DOHH2 (cell line): ENCODE results near the gene MRTFA.

Experiments
- H3F3A ChIP-seq: fragments of 200-600 bp; sonication (generic), shearing (Covaris generic); 2 replicates; pipeline ENCODE4 v1.6.0; 2016; ENCODE audit warnings: antibody characterized with exemption, mild to moderate bottlenecking; ENCODE audit not compliant: control insufficient read depth, insufficient read depth
- H3K27ac ChIP-seq: fragments of 200-600 bp; sonication (generic); 2 replicates; pipeline ENCODE4 v1.5.1; 2014; ENCODE audit warnings: low read depth, mild to moderate bottlenecking, low read length, moderate library complexity
- H3K27me3 ChIP-seq: fragments of 200-600 bp; sonication (generic); 2 replicates; pipeline ENCODE4 v1.6.1; 2014; ENCODE audit warnings: mild to moderate bottlenecking, low read length, mixed read lengths; ENCODE audit not compliant: control insufficient read depth
- H3K36me3 ChIP-seq: fragments of 200-600 bp; sonication (generic); 2 replicates; pipeline ENCODE4 v1.6.1; 2014; ENCODE audit warnings: mild to moderate bottlenecking, low read length, moderate library complexity, mixed read lengths; ENCODE audit not compliant: control insufficient read depth
- H3K4me1 ChIP-seq: fragments of 200-600 bp; sonication (generic); 2 replicates; pipeline ENCODE4 v1.6.1; 2014; ENCODE audit warnings: mild to moderate bottlenecking, low read length, mixed read lengths; ENCODE audit not compliant: control insufficient read depth
- H3K4me2 ChIP-seq: fragments of 200-600 bp; sonication (generic); 2 replicates; pipeline ENCODE4 v1.6.0; 2014; ENCODE audit warnings: mild to moderate bottlenecking, low read length, moderate library complexity
- H3K4me3 ChIP-seq: fragments of 200-600 bp; sonication (generic); 2 replicates; pipeline ENCODE4 v1.5.1; 2014; ENCODE audit warnings: mild to moderate bottlenecking, low read length, mixed read lengths
- H3K79me2 ChIP-seq: fragments of 200-600 bp; sonication (generic); 2 replicates; pipeline ENCODE4 v1.6.1; 2014; ENCODE audit warnings: mild to moderate bottlenecking, low read length, mixed read lengths; ENCODE audit not compliant: control insufficient read depth
- H3K9me2 ChIP-seq: fragments of 200-600 bp; sonication (generic); replicated peaks from 2 replicates; pipeline ENCODE4 v1.6.1; 2014; ENCODE audit warnings: mild to moderate bottlenecking, low read length, mixed read lengths; ENCODE audit not compliant: control insufficient read depth
- H3K9me3 ChIP-seq: fragments of 200-600 bp; sonication (generic); 2 replicates; pipeline ENCODE4 v1.6.1; 2014; ENCODE audit warnings: antibody characterized with exemption, low read length, mixed read lengths; ENCODE audit not compliant: control insufficient read depth, insufficient read depth
- H4K20me1 ChIP-seq: fragments of 200-600 bp; sonication (generic); 2 replicates; pipeline ENCODE4 v1.6.0; 2014; ENCODE audit warnings: low read depth, mild to moderate bottlenecking, antibody characterized with exemption, low read length, moderate library complexity; ENCODE audit not compliant: control insufficient read depth, insufficient read depth
- CTCF ChIP-seq: fragments of 200-600 bp; sonication (generic); IDR thresholded peaks from one replicate; pipeline ENCODE4 v1.5.1; 2014; ENCODE audit warnings: antibody characterized with exemption, mild to moderate bottlenecking, low read depth, low read length; ENCODE audit not compliant: poor library complexity, severe bottlenecking
- EZH2phosphoT487 ChIP-seq: fragments of 200-600 bp; sonication (generic); IDR thresholded peaks from 2 replicates; pipeline ENCODE4 v1.6.1; 2017; ENCODE audit warnings: borderline replicate concordance, mild to moderate bottlenecking, antibody characterized with exemption, low read length, moderate library complexity, mixed read lengths

Gene MRTFA

DNA sequence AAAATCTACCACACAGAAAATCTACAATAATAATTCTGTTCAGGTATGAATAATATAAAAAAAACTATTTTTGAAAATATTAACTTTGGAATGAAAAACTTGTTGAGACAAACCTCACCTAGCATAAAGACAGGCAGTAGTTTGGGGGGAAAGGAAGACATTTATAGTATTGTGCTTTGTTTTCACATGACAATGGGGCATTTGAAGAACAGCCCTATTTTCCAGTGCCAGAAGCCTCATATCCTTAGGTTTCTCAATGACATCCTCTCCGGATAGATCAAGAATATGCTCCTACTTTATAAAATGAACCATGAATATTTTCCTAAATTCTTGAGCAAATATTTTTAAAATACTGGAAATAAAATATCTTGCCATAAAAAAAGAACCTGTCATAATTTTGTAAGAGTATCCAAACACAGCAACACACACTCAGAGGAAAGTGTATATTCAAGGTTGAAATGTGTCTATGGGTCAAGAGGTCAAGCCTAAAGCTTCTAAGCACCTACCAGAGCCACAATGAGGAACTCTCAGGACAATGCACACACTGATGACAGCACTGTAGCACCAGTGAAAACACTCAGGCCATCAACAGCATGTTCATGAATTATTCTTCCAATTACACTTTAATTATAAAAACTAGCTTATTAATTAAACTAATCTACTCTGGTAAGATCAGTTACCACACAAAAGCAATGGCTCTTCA lies 68.7 kb downstream of the MRTFA start:
- no peaks in the 10 kb centered on the region for H3K27me3 ChIP-seq
- H4K20me1 ChIP-seq: no peaks in the 10 kb centered on the region
- H3K79me2 ChIP-seq: peaks cover 17% of the 10 kb centered on the region
- no peak overlapping the region for H3K27ac ChIP-seq
- TF ChIP-seq CTCF (no peak), EZH2phosphoT487 (no peak)
- H3K36me3 ChIP-seq: peaks cover 5% of the 10 kb centered on the region
- no peak overlapping the region for H3K4me2 ChIP-seq
- no peaks in the 10 kb centered on the region for H3K9me3 ChIP-seq
- H3K4me3 ChIP-seq: no peak overlapping the region
- H3F3A ChIP-seq: no peaks in the 10 kb centered on the region
- no peaks in the 10 kb centered on the region for H3K9me2 ChIP-seq
- H3K4me1 ChIP-seq: no peaks in the 10 kb centered on the region

GRCh38 chr22:40567106-40567505 lies 69.4 kb downstream of the MRTFA start:
- no peak overlapping the region for H3K4me2 ChIP-seq
- no peak for TF ChIP-seq CTCF
- TF ChIP-seq EZH2phosphoT487: no peak

DNA sequence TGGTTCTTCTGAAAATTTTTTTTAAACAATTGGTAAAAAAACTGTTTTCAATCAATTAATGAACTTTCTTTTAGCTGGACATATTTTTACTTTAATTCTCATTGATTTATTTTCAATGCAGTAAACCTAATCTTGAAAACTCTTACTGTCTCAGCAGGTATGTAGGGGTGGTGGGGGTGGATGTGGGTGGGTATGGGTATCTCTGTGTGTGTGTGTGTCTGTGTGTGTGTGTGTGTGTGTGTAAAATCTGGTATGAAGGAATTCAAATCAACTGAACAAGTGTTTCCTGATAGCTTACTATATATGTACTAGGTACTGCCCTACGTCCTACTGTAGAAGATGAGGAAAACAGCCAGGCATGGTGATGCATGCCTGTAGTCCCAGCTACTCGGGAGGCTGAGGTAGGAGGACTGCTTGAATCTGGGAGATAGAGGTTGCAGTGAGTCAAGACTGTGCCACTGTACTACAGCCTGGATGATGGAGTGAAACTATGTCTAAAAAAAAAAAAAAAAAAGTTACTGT lies 75.5 kb downstream of the MRTFA start:
- Histone ChIP-seq H3K9me3 (no peaks in the 10 kb centered on the region), H3K4me3 (no peak overlapping the region), H3K9me2 (no peaks in the 10 kb centered on the region), H4K20me1 (no peaks in the 10 kb centered on the region; the same call in 1 of the 2 replicates), H3K27ac (no peak overlapping the region), H3K79me2 (peaks cover 34% of the 10 kb centered on the region), H3K4me1 (peaks cover 6% of the 10 kb centered on the region), H3K27me3 (no peaks in the 10 kb centered on the region), H3K4me2 (no peak overlapping the region), H3K36me3 (0 out of 2 replicates have a peak, but pooled peaks cover 6% of the 10 kb centered on the region), H3F3A (no peaks in the 10 kb centered on the region)
- TF ChIP-seq EZH2phosphoT487 (no peak), CTCF (no peak)

More at GRCh38 chr22:40567106-40567505, 69.4 kb downstream of the MRTFA start:
- Histone ChIP-seq H3K27ac (no peak overlapping the region), H3K9me2 (no peaks in the 10 kb centered on the region), H3K36me3 (peaks cover 2% of the 10 kb centered on the region; the same call in 1 of the 2 replicates), H3K4me3 (no peak overlapping the region), H3K9me3 (no peaks in the 10 kb centered on the region), H3K4me1 (no peaks in the 10 kb centered on the region), H3K79me2 (peaks cover 19% of the 10 kb centered on the region), H4K20me1 (no peaks in the 10 kb centered on the region), H3K27me3 (no peaks in the 10 kb centered on the region), H3F3A (no peaks in the 10 kb centered on the region)
